Stimulated activated CD8-positive, alpha-beta memory T cell treated with anti-CD3 and anti-CD28 coated beads, Interleukin-12 subunit alpha, Interleukin-12 subunit beta, amount 100 ng/mL, for 4 hours (primary cell): Measurements from ENCODE around the gene SRCAP.
"Not testable (repeated sequence)": the region's sequence is repeated elsewhere in the genome, so short reads cannot be mapped to it uniquely, and the experiment has no call there.

Source experiments
- DNase-seq: peaks from one replicate; pipeline ENCODE4 v3.0.0-alpha.2; 2020; ENCODE audit warnings: low read depth

Gene SRCAP

DNA sequence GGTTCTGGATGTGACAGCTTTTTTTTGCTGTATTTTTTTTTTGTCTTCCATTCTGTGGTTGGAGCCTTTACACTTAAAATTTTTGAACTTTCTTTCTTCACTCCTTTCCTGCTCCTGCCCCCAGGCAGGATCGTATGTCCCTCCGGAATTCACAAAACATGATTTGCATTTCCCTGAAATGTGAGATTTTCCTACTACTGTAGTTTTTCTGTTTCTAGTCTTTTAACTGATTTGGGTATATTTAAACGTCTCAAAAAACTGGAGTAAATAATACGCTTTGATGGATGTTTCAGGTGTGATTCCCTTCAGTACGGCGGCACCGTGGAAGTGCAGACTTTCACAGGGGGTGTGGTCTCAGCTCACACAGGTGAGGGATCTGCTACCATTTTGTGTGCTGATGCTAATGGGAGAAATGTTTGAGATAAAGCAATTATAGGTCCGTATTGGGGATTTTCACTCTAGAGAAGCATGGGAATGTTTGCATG lies 686 bp downstream of the SRCAP start:
- DNase-seq, result no peak

DNA sequence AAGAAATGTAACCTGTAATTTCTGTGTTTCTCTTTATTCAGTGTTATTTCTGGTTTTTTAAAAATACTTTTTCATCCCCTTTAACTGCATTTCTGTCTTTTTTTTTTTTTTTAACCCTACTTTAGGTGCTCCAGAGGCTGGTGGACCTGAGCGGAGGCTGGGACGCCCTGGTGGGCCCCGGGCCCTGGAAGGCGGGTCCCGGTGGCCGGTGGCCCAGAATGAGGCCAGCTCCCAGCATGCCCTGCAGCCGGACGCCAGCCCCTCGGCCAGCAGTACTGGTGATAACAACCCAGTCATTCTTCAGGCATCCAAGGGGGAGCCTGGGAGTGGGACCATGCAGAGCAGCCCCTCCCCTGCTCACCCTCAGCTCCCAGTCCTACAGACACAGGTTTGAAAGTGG lies 1.5 kb downstream of the SRCAP start:
- DNase-seq, result no peak

DNA sequence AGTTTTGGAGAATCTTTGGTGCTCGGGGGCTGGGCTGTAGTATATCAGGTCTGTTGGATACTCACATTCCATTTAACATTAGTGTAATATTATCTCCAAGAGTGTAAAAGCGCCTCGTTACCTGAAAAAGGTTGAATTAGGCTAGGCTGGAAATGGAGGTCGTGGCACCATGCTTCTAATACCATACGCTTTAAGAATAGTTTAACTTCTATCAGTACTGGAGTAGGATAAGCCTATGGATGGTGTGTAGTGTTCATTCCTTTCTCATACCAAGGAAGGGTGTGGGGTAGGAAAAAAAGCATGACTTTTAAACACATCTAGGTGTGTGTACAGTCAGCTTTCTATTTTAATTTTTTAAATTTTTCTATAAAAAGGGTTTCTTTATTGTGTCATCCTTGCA lies 2.0 kb downstream of the SRCAP start:
- no peak for DNase-seq

- DNase-seq, result not testable (repeated sequence)
Measured at GRCh38 chr16:30703071-30703470, 4.1 kb downstream of the SRCAP start.

DNA sequence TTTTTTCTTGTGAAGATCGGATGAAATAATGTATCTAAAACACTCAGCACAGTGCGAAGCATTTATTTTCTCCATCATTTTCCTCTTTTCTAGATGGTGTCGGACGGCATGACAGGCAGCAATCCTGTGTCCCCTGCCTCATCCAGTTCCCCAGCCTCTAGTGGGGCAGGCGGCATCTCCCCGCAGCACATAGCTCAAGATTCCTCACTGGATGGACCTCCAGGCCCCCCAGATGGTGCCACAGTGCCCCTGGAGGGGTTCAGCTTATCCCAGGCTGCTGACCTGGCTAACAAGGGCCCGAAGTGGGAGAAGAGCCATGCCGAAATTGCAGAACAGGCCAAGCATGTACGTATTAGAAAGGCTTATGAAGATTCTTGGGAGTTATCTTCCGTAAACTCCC lies 5.0 kb downstream of the SRCAP start:
- no peak for DNase-seq

- DNase-seq, result no peak
Measured at GRCh38 chr16:30706046-30706445, 7.1 kb downstream of the SRCAP start.

DNA sequence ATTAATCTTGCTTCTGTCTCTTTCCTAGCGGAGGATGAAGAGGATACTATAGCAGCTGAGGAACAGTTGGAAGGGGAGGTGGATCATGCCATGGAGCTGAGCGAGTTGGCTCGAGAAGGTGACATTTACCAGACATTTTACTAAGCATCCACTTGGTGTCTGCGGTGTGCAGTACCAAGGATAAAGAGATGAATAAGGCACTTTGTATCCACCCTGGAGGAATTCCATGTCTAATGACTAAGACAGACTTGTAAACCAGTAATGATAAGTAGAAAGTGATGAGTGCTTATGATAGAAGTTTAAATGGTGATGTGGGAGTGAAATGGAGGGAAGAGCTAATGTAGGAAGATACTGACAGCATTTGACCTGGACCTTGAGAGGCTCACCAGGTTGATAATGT lies 12.0 kb downstream of the SRCAP start:
- no peak for DNase-seq

DNA sequence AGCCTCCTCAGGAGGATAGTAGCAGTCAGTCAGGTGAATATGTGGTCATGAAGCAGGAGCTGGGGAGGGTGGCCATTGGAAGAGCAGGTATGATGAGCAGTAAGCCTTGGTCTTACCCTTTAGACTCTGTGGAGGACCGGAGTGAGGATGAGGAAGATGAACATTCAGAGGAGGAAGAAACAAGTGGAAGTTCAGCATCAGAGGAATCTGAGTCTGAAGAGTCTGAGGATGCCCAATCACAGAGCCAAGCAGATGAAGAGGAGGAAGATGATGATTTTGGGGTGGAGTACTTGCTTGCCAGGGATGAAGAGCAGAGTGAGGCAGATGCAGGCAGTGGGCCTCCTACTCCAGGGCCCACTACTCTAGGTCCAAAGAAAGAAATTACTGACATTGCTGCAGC lies 12.7 kb downstream of the SRCAP start:
- no peak for DNase-seq

DNA sequence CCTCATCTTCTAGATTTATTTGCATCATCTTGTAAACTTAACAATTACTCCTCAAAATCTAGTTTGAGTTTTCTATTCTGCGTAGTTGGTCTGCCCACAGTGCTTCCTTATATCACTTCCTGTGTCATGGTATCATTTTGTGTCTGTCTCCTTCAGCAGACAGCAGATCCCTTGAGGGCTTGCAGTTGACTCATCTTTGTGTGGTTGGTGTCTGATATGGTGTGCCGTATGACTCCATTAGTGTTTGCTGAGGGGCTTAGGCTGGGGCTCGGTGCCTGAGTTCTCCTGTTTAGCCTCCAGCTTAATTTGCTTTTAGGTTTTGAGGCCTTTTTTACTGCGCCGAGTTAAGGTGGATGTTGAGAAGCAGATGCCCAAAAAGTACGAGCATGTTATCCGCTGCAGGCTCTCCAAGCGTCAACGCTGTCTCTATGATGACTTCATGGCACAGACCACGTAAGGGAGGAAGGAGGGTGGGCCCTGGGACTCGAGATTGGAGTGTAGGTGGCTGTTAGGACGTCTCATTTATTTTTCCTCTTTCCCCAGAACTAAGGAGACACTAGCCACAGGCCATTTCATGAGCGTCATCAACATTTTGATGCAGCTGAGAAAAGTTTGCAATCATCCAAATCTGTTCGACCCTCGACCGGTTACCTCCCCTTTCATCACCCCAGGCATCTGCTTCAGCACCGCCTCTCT lies 16.9 kb downstream of the SRCAP start:
- DNase-seq, result peak; percentile 24

DNA sequence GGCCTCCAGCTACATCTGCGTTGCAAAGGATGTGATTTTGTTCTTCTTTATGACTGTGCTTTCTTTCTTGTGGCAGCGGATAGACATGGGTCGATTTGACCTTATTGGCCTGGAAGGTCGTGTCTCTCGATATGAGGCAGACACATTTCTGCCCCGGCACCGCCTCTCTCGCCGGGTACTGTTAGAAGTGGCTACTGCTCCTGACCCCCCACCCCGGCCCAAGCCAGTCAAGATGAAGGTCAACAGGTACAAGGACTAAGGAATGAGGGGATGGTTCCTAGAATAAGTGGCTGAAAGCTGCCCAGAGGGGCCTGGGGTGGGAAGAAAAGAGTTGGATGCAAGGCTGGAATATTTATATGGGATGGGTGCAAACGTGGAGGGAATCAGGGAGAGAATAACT lies 21.1 kb downstream of the SRCAP start:
- DNase-seq, result no peak

DNA sequence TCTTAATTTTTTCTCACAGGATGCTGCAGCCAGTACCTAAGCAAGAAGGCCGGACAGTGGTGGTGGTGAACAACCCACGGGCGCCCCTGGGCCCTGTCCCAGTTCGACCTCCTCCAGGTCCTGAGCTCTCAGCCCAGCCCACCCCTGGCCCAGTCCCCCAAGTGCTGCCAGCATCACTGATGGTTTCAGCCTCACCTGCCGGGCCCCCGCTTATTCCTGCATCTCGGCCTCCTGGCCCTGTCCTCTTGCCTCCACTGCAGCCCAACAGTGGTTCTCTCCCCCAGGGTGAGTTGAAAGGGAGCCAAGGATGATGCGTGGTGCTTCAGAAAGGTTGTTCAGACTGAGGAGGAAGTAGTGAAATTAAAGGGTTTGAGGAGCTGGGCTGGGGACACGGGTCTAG lies 21.7 kb downstream of the SRCAP start:
- no peak for DNase-seq

GRCh38 chr16:30721167-30721566 lies 22.2 kb downstream of the SRCAP start:
- DNase-seq, result no peak

- DNase-seq, result no peak
Measured at GRCh38 chr16:30721606-30722005, 22.6 kb downstream of the SRCAP start.

DNA sequence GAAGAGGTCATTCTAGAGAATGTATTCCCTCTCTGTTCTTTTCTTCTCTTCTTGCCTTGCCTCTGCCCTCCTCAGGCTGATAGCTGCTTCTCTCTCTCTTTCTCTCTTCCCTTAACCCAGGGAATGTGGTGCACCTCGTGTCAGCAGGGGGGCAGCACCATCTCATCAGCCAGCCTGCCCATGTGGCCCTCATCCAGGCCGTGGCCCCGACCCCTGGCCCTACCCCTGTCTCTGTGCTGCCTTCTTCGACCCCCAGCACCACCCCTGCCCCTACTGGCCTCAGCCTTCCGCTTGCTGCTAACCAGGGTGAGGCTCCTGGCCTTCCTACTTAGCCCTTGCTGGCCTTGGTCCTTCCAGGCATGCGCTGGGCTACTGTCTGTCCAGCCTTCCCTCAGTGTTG lies 23.5 kb downstream of the SRCAP start:
- DNase-seq, result no peak

GRCh38 chr16:30722916-30723315 lies 23.9 kb downstream of the SRCAP start:
- no peak for DNase-seq

DNA sequence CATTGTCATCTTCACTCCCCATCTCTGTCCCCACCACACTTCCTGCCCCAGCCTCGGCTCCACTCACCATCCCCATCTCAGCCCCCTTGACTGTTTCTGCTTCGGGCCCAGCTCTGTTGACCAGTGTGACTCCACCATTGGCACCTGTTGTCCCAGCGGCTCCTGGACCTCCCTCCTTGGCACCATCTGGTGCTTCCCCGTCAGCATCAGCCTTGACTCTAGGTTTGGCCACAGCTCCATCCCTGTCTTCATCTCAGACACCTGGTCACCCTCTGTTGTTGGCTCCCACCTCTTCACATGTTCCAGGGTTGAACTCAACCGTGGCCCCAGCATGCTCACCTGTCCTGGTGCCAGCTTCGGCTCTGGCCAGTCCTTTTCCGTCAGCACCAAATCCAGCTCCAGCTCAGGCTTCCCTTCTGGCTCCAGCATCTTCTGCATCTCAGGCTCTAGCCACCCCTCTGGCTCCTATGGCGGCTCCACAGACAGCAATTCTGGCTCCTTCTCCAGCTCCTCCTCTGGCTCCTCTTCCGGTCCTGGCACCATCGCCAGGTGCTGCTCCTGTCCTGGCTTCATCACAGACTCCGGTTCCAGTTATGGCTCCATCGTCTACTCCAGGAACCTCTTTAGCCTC lies 24.9 kb downstream of the SRCAP start:
- no peak for DNase-seq

GRCh38 chr16:30724641-30725417 lies 25.9 kb downstream of the SRCAP start:
- DNase-seq, result no peak

- DNase-seq, result no peak
Measured at GRCh38 chr16:30725418-30725792, 26.4 kb downstream of the SRCAP start.

- no peak for DNase-seq
Measured at GRCh38 chr16:30728321-30728720, 29.4 kb downstream of the SRCAP start.

DNA sequence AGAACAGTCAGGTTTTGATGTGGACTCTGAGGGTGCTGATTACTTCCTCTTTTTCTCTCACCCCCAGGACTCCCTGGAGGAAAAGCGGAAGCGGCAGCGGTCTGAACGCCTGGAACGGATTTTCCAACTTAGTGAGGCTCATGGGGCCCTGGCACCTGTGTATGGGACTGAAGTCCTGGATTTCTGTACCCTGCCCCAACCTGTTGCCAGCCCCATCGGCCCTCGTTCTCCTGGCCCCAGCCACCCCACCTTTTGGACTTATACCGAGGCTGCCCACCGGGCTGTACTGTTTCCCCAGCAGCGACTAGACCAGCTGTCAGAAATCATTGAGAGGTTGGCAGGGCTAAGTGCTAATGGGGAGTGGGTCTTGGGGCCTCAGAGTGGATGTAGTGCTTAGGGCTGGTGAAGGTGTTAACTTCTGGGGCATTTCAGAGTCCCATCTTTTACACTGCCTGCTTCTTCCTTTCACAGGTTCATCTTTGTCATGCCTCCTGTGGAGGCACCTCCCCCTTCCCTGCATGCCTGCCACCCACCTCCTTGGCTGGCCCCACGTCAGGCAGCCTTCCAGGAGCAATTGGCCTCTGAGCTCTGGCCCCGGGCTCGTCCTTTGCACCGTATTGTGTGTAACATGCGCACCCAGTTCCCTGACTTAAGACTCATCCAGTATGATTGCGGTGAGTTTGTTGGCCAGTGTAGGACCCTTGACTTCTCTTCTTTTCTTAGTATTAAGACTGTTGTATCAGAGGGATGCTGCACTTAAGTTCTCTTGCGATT lies 30.1 kb downstream of the SRCAP start:
- DNase-seq, result no peak

- DNase-seq, result no peak
Measured at GRCh38 chr16:30731411-30731810, 32.4 kb downstream of the SRCAP start.

DNA sequence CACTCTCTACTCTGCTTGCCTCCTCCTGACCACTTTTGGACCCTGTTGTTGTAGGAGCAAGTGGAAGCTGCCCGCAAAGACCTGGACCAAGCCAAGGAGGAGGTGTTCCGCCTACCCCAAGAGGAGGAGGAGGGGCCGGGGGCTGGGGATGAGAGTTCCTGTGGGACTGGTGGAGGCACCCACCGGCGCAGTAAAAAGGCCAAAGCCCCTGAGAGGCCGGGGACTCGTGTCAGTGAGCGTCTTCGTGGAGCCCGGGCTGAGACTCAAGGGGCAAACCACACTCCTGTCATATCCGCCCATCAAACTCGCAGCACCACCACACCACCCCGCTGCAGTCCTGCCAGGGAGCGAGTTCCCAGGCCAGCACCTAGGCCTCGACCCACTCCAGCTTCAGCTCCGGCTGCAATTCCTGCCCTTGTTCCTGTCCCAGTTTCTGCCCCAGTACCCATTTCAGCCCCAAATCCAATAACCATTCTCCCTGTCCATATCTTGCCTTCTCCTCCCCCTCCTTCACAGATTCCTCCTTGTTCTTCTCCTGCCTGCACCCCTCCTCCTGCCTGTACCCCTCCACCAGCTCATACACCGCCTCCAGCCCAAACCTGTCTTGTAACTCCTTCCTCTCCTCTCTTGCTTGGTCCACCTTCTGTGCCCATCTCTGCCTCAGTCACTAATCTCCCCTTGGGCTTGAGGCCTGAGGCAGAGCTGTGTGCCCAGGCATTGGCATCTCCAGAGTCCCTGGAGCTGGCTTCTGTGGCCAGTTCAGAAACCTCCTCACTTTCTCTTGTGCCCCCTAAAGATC lies 38.2 kb downstream of the SRCAP start:
- no peak for DNase-seq
